A673 (cell line): ENCODE data around the gene CPNE9. TPM values are rescaled to one million over a fixed set of nuclear protein-coding genes. Genes with fewer than 3 reads are reported as not detected.

Experiments
- BruUV-seq: library from RNA; stranded (reverse); fragments of 400-500 nt; replicated peaks from 2 replicates; lab custom pipeline; 2021; lab: Mats Ljungman, UMichigan
- CTCF ChIA-PET: fragments of 300-600 bp; sonication (Branson Sonifier 250); formaldehyde crosslinking; loops from one replicate; lab custom pipeline; 2022; ENCODE audit warnings: antibody characterized with exemption; lab: Charles Lee
- POLR2A ChIA-PET: fragments of 300-600 bp; sonication (Branson Sonifier 250); formaldehyde crosslinking; loops from one replicate; lab custom pipeline; 2022; ENCODE audit warnings: antibody characterized with exemption; ENCODE audit not compliant: low non-redundant PET; lab: Charles Lee
- DNase-seq: peaks from one replicate; pipeline ENCODE4 v3.0.0-alpha.2; 2015; ENCODE audit warnings: low spot score
- H3K27ac ChIP-seq: fragments of 200-600 bp; sonication (generic); 2 replicates; pipeline ENCODE4 v1.5.1; 2016; ENCODE audit warnings: mixed run types, low read depth, mild to moderate bottlenecking, mixed read lengths, antibody characterized with exemption, low read length; ENCODE audit not compliant: poor library complexity, severe bottlenecking
- H3K27me3 ChIP-seq: fragments of 200-600 bp; sonication (generic); replicated peaks from 2 replicates; pipeline ENCODE4 v1.6.1; 2017; ENCODE audit warnings: mixed run types, low read depth, mild to moderate bottlenecking, mixed read lengths, antibody characterized with exemption, low read length; ENCODE audit not compliant: insufficient read depth, poor library complexity
- H3K36me3 ChIP-seq: fragments of 200-600 bp; sonication (generic); 2 replicates; pipeline ENCODE4 v1.6.1; 2016; ENCODE audit warnings: mixed run types, mild to moderate bottlenecking, mixed read lengths, antibody characterized with exemption, low read length; ENCODE audit not compliant: insufficient read depth, poor library complexity, severe bottlenecking
- H3K4me1 ChIP-seq: fragments of 200-600 bp; sonication (generic); 2 replicates; pipeline ENCODE4 v1.6.1; 2017; ENCODE audit warnings: mixed run types, mild to moderate bottlenecking, mixed read lengths, antibody characterized with exemption, low read length; ENCODE audit not compliant: insufficient read depth, poor library complexity, severe bottlenecking
- H3K4me3 ChIP-seq: fragments of 200-600 bp; sonication (generic); 2 replicates; pipeline ENCODE4 v1.5.1; 2016; ENCODE audit warnings: low read depth, mixed run types, mild to moderate bottlenecking, mixed read lengths, low read length; ENCODE audit not compliant: poor library complexity, severe bottlenecking
- H3K9me3 ChIP-seq: fragments of 200-600 bp; sonication (generic); 2 replicates; pipeline ENCODE4 v1.6.1; 2016; ENCODE audit warnings: mixed run types, low read depth, mild to moderate bottlenecking, mixed read lengths, antibody characterized with exemption, low read length; ENCODE audit not compliant: poor library complexity, severe bottlenecking
- CTCF ChIP-seq: fragments of 300-800, 200-600 bp; sonication (generic); conservative IDR thresholded peaks from 2 replicates; pipeline ENCODE4 v1.5.1; 2017; ENCODE audit warnings: low read depth, mild to moderate bottlenecking, antibody characterized with exemption, low read length, moderate library complexity, mixed read lengths
- EZH2 ChIP-seq: fragments of 200-600 bp; sonication (generic); IDR thresholded peaks from 2 replicates; pipeline ENCODE4 v1.6.1; 2017; ENCODE audit warnings: borderline replicate concordance, low read depth, mild to moderate bottlenecking, mixed read lengths, antibody characterized with exemption, low read length; ENCODE audit not compliant: poor library complexity, severe bottlenecking
- intact Hi-C: fragments of 100-400 bp; cut with micrococcal nuclease; formaldehyde crosslinking; loops from one replicate; pipeline ENCODE4 v1.10.0; 2022; ENCODE audit not compliant: unreplicated experiment
- total RNA-seq: library from RNA; stranded (reverse); gene quantifications from 2 replicates; pipeline ENCODE4 v1.2.3, GENCODE V29; 2021

CPNE9 gene
- total RNA-seq, 1 experiment from 2014 or later = not detected

GRCh38 chr3:9700536-9700935 lies 3.1 kb upstream of the CPNE9 start:
- Histone ChIP-seq H3K27ac (no peak overlapping the region), H3K9me3 (no peaks in the 10 kb centered on the region), H3K4me3 (no peak overlapping the region), H3K27me3 (peaks cover 9% of the 10 kb centered on the region), H3K4me1 (peaks cover 11% of the 10 kb centered on the region), H3K36me3 (no peaks in the 10 kb centered on the region)
- intact Hi-C loops = no loop called here
- DNase-seq = no peak
- BruUV-seq = no TSS peak
- CTCF ChIA-PET = no interaction called here
- POLR2A ChIA-PET = no interaction called here
- TF ChIP-seq EZH2 (no peak), CTCF (no peak)

GRCh38 chr3:9701006-9701405 lies 2.6 kb upstream of the CPNE9 start:
- intact Hi-C loops = no loop called here
- CTCF ChIA-PET = no interaction called here

GRCh38 chr3:9701711-9702110 lies 1.9 kb upstream of the CPNE9 start:
- ChIA-PET POLR2A (no interaction called here), CTCF (no interaction called here)
- intact Hi-C loops = no loop called here
- H3K4me1 ChIP-seq = peaks cover 11% of the 10 kb centered on the region
- H3K36me3 ChIP-seq = no peaks in the 10 kb centered on the region
- H3K27ac ChIP-seq = no peak overlapping the region
- no peak for TF ChIP-seq EZH2
- TF ChIP-seq CTCF = no peak
- no peak for DNase-seq
- H3K4me3 ChIP-seq = no peak overlapping the region
- no TSS peak for BruUV-seq
- H3K9me3 ChIP-seq = no peaks in the 10 kb centered on the region
- peaks cover 9% of the 10 kb centered on the region for H3K27me3 ChIP-seq

More at GRCh38 chr3:9701006-9701405, 2.6 kb upstream of the CPNE9 start:
- peaks cover 11% of the 10 kb centered on the region for H3K4me1 ChIP-seq
- TF ChIP-seq CTCF (no peak), EZH2 (no peak)
- no peak overlapping the region for H3K4me3 ChIP-seq
- POLR2A ChIA-PET = no interaction called here
- no peaks in the 10 kb centered on the region for H3K9me3 ChIP-seq
- H3K27ac ChIP-seq = no peak overlapping the region
- no peak for DNase-seq
- no peaks in the 10 kb centered on the region for H3K36me3 ChIP-seq
- no TSS peak for BruUV-seq
- peaks cover 9% of the 10 kb centered on the region for H3K27me3 ChIP-seq
